ENCODE data around the gene PXK. TPM values are rescaled to one million over a fixed set of nuclear protein-coding genes. Genes with fewer than 3 reads are reported as not detected.
A peak's percentile ranks its signal among the peaks of the same experiment; 100 is the strongest.

The PXK gene
- total and polyA plus RNA-seq, 10 of the 15 experiments (the other 5 are each of a cell fraction or from before 2014, with no cell fraction given): 8.4 to 38.0 (median 27.6) TPM

DNA sequence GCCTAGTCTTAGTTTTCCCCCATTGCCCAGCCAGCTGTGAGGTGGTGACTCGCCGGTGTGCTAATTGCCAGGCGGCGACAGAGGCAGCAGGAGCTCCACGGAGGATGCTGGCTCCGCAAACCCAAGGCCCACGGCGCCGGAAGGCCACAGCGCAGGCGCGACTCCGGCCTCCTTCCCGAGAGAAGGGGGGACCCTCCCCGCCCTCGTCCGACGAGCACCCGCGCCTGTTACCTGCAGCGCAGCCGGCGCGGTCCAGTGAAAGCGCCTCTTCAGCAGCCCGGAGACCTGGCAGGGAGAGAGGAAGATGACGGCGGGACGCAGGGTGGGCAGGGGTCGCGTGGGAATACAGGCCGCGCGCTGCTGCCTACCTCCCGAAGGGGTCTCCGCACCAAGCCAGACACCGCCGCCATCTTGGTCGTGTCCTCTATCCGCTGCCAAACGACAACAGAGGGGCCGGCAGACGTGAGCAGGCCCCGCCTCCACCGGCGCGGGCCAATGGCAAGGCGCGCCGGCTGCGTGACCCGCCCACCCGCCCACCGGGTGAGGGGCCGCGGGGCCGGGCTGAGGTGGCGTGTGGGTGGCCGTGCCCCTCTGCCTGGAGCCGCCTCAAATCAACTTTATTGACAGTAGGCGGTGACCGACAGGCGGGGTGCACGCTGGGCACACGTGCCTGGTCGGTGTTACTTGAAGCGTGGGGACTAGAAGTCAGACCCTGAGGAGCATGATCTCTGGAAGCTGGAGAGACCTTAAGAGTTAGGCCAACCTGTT, 100.9 kb downstream of the PXK start, which contains the start of gene PDHB (continued):
- TF ChIP-seq, protein P1, sequence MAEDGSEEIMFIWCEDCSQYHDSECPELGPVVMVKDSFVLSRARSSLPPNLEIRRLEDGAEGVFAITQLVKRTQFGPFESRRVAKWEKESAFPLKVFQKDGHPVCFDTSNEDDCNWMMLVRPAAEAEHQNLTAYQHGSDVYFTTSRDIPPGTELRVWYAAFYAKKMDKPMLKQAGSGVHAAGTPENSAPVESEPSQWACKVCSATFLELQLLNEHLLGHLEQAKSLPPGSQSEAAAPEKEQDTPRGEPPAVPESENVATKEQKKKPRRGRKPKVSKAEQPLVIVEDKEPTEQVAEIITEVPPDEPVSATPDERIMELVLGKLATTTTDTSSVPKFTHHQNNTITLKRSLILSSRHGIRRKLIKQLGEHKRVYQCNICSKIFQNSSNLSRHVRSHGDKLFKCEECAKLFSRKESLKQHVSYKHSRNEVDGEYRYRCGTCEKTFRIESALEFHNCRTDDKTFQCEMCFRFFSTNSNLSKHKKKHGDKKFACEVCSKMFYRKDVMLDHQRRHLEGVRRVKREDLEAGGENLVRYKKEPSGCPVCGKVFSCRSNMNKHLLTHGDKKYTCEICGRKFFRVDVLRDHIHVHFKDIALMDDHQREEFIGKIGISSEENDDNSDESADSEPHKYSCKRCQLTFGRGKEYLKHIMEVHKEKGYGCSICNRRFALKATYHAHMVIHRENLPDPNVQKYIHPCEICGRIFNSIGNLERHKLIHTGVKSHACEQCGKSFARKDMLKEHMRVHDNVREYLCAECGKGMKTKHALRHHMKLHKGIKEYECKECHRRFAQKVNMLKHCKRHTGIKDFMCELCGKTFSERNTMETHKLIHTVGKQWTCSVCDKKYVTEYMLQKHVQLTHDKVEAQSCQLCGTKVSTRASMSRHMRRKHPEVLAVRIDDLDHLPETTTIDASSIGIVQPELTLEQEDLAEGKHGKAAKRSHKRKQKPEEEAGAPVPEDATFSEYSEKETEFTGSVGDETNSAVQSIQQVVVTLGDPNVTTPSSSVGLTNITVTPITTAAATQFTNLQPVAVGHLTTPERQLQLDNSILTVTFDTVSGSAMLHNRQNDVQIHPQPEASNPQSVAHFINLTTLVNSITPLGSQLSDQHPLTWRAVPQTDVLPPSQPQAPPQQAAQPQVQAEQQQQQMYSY (CRISPR knock-in tag; IDR thresholded peaks at IDR 0.05): no peak
- TF ChIP-seq, protein P2, sequence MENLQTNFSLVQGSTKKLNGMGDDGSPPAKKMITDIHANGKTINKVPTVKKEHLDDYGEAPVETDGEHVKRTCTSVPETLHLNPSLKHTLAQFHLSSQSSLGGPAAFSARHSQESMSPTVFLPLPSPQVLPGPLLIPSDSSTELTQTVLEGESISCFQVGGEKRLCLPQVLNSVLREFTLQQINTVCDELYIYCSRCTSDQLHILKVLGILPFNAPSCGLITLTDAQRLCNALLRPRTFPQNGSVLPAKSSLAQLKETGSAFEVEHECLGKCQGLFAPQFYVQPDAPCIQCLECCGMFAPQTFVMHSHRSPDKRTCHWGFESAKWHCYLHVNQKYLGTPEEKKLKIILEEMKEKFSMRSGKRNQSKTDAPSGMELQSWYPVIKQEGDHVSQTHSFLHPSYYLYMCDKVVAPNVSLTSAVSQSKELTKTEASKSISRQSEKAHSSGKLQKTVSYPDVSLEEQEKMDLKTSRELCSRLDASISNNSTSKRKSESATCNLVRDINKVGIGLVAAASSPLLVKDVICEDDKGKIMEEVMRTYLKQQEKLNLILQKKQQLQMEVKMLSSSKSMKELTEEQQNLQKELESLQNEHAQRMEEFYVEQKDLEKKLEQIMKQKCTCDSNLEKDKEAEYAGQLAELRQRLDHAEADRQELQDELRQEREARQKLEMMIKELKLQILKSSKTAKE (IDR thresholded peaks at IDR 0.05; ENCODE audit: low read depth, poor library complexity, severe bottlenecking): no peak
- TF ChIP-seq, protein P3, sequence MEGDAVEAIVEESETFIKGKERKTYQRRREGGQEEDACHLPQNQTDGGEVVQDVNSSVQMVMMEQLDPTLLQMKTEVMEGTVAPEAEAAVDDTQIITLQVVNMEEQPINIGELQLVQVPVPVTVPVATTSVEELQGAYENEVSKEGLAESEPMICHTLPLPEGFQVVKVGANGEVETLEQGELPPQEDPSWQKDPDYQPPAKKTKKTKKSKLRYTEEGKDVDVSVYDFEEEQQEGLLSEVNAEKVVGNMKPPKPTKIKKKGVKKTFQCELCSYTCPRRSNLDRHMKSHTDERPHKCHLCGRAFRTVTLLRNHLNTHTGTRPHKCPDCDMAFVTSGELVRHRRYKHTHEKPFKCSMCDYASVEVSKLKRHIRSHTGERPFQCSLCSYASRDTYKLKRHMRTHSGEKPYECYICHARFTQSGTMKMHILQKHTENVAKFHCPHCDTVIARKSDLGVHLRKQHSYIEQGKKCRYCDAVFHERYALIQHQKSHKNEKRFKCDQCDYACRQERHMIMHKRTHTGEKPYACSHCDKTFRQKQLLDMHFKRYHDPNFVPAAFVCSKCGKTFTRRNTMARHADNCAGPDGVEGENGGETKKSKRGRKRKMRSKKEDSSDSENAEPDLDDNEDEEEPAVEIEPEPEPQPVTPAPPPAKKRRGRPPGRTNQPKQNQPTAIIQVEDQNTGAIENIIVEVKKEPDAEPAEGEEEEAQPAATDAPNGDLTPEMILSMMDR (IDR thresholded peaks at IDR 0.05 in 2 of 3, conservative IDR thresholded peaks at IDR 0.05 in 1 of 3; ENCODE audit: control insufficient read depth in 2 of 3, extremely low read depth in 1 of 3, insufficient read depth in 1 of 3, low read depth in 3 of 3, low read length in 3 of 3): no peak
- peak; percentile 86 for TF ChIP-seq NBN (IDR thresholded peaks at IDR 0.05)
- TF ChIP-seq TCF3 (IDR thresholded peaks at IDR 0.05; ENCODE audit: borderline replicate concordance, insufficient read depth, low read depth, low read length): no peak
- peak; percentile 72 for TF ChIP-seq SP1 (IDR thresholded peaks at IDR 0.05; ENCODE audit: low read depth, low read length)
- TF ChIP-seq BACH1 (IDR thresholded peaks at IDR 0.05; ENCODE audit: borderline replicate concordance): peak; percentile 61; the same call in 1 of the 2 replicates
- TF ChIP-seq BCL11A (IDR thresholded peaks at IDR 0.05; ENCODE audit: low read depth, low read length): no peak
- no peak for TF ChIP-seq BMI1 (IDR thresholded peaks at IDR 0.05; ENCODE audit: borderline replicate concordance)
- TF ChIP-seq SMARCA5 (IDR thresholded peaks at IDR 0.05): no peak
- peak; percentile 99 for TF ChIP-seq POLR2A (IDR thresholded peaks at IDR 0.05; ENCODE audit: low read depth, low read length)
- TF ChIP-seq CREM (IDR thresholded peaks at IDR 0.05; ENCODE audit: low read depth): peak; percentile 51
- TF ChIP-seq, protein P4, sequence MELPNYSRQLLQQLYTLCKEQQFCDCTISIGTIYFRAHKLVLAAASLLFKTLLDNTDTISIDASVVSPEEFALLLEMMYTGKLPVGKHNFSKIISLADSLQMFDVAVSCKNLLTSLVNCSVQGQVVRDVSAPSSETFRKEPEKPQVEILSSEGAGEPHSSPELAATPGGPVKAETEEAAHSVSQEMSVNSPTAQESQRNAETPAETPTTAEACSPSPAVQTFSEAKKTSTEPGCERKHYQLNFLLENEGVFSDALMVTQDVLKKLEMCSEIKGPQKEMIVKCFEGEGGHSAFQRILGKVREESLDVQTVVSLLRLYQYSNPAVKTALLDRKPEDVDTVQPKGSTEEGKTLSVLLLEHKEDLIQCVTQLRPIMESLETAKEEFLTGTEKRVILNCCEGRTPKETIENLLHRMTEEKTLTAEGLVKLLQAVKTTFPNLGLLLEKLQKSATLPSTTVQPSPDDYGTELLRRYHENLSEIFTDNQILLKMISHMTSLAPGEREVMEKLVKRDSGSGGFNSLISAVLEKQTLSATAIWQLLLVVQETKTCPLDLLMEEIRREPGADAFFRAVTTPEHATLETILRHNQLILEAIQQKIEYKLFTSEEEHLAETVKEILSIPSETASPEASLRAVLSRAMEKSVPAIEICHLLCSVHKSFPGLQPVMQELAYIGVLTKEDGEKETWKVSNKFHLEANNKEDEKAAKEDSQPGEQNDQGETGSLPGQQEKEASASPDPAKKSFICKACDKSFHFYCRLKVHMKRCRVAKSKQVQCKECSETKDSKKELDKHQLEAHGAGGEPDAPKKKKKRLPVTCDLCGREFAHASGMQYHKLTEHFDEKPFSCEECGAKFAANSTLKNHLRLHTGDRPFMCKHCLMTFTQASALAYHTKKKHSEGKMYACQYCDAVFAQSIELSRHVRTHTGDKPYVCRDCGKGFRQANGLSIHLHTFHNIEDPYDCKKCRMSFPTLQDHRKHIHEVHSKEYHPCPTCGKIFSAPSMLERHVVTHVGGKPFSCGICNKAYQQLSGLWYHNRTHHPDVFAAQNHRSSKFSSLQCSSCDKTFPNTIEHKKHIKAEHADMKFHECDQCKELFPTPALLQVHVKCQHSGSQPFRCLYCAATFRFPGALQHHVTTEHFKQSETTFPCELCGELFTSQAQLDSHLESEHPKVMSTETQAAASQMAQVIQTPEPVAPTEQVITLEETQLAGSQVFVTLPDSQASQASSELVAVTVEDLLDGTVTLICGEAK (IDR thresholded peaks at IDR 0.05; ENCODE audit: borderline replicate concordance): peak; percentile 94
- TF ChIP-seq RB1 (IDR thresholded peaks at IDR 0.05; ENCODE audit: borderline replicate concordance): peak; percentile 62; the same call in 1 of the 2 replicates
